ENCODE results near the gene ABCD1. TPM values are rescaled to one million over a fixed set of nuclear protein-coding genes. Genes with fewer than 3 reads are reported as not detected.

Gene ABCD1
- total RNA-seq, 1 experiment from 2014 or later, result 86.6 TPM

GRCh38 chrX:153773741-153774575 lies 49.3 kb downstream of the ABCD1 start:
- Histone ChIP-seq H3K36me3 (ENCODE audit: control insufficient read depth, insufficient read depth, low read length) (no peaks in the 10 kb centered on the region), H3K27me3 (ENCODE audit: control insufficient read depth, insufficient read depth, low read length) (no peaks in the 10 kb centered on the region), H3K4me3 (ENCODE audit: low read depth in 2 of 2, low read length in 2 of 2) (no peak overlapping the region), H3K4me1 (ENCODE audit: control insufficient read depth, insufficient read depth, low read length) (no peaks in the 10 kb centered on the region), H3K27ac (ENCODE audit: low read length) (no peak overlapping the region), H3K9me3 (ENCODE audit: control insufficient read depth, insufficient read depth, low read depth, low read length) (no peaks in the 10 kb centered on the region)
- ChIA-PET CTCF (interaction anchor here (0.6 kb wide), 1 partner anchor 315 kb away, joined by 5 read pairs; no protein-coding TSS in a partner anchor), POLR2A (no interaction called here)
- TF ChIP-seq REST (IDR thresholded peaks at IDR 0.05; ENCODE audit: insufficient read depth in 1 of 2, low read depth in 2 of 2, low read length in 1 of 2), result no peak
- TF ChIP-seq POLR2AphosphoS5 (IDR thresholded peaks at IDR 0.05; ENCODE audit: low read depth, low read length), result no peak
- TF ChIP-seq SIN3A (IDR thresholded peaks at IDR 0.05; ENCODE audit: borderline replicate concordance, insufficient read depth, low read depth, low read length), result no peak
- TF ChIP-seq CTCF (IDR thresholded peaks at IDR 0.05), result no peak
- no peak for TF ChIP-seq TCF7L2 (IDR thresholded peaks at IDR 0.05; ENCODE audit: low read depth, low read length)
- in situ Hi-C loops (cut with HindIII; ENCODE audit: low pct_unique_long_range_greater_than_20kb, low sequenced_read_pairs), result no loop called here
- BruUV-seq (replicated peaks), result no TSS peak
- intact Hi-C loops (cut with micrococcal nuclease; ENCODE audit: unreplicated experiment), result no loop called here
- no peak for DNase-seq (ENCODE audit: low read depth, low spot score)
- ATAC-seq, result no peak

GRCh38 chrX:153774576-153775292 lies 50.1 kb downstream of the ABCD1 start:
- no peaks in the 10 kb centered on the region for H3K36me3 ChIP-seq (ENCODE audit: control insufficient read depth, insufficient read depth, low read length)
- no TSS peak for BruUV-seq (replicated peaks)
- no peak for DNase-seq (ENCODE audit: low read depth, low spot score)
- no peak for ATAC-seq
- no peaks in the 10 kb centered on the region for H3K27me3 ChIP-seq (ENCODE audit: control insufficient read depth, insufficient read depth, low read length)
- H3K27ac ChIP-seq (ENCODE audit: low read length), result no peak overlapping the region
- TF ChIP-seq SIN3A (IDR thresholded peaks at IDR 0.05; ENCODE audit: borderline replicate concordance, insufficient read depth, low read depth, low read length), result no peak
- no peak for TF ChIP-seq CTCF (IDR thresholded peaks at IDR 0.05)
- no peak for TF ChIP-seq POLR2AphosphoS5 (IDR thresholded peaks at IDR 0.05; ENCODE audit: low read depth, low read length)
- no peak for TF ChIP-seq REST (IDR thresholded peaks at IDR 0.05; ENCODE audit: insufficient read depth in 1 of 2, low read depth in 2 of 2, low read length in 1 of 2)
- TF ChIP-seq TCF7L2 (IDR thresholded peaks at IDR 0.05; ENCODE audit: low read depth, low read length), result no peak
- no peaks in the 10 kb centered on the region for H3K9me3 ChIP-seq (ENCODE audit: control insufficient read depth, insufficient read depth, low read depth, low read length)
- intact Hi-C loops (cut with micrococcal nuclease; ENCODE audit: unreplicated experiment), result no loop called here
- POLR2A ChIA-PET, result no interaction called here
- no peak overlapping the region for H3K4me3 ChIP-seq (ENCODE audit: low read depth in 2 of 2, low read length in 2 of 2)
- CTCF ChIA-PET, result interaction anchor here (0.6 kb wide), 1 partner anchor 314 kb away, joined by 5 read pairs; no protein-coding TSS in a partner anchor
- H3K4me1 ChIP-seq (ENCODE audit: control insufficient read depth, insufficient read depth, low read length), result no peaks in the 10 kb centered on the region
- in situ Hi-C loops (cut with HindIII; ENCODE audit: low pct_unique_long_range_greater_than_20kb, low sequenced_read_pairs), result no loop called here

All from Panc1 (cell line).